ENCODE data around the gene FNBP1L.

The FNBP1L gene

DNA sequence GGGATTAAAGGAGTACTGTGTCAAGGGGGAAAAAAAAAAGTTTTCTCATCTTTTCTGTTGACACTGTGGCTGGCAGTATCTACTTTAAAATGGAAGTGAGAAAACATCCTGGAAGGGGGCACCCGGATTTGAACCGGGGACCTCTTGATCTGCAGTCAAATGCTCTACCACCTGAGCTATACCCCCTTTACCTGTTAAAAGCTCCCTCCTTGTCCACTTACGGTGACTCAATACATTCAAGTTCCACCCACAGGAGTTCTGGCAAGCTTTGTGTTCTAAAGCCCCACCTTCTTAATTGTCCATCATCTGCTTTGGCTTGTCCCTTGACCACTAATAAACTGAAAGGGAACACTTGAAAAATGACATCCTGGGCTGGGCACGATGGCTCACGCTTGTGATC is 68.2 kb downstream of the FNBP1L start:
- H3K9ac ChIP-seq (ENCODE audit: low read depth, low read length, poor library complexity): no peak overlapping the region
- no CpG with 5 or more reads among the region's 5 CpGs for WGBS, 2 donors (ENCODE audit: extremely low coverage in 2 of 2, insufficient read length in 2 of 2, insufficient replicate concordance in 1 of 2)
- H3K23ac ChIP-seq (ENCODE audit: low read depth, low read length, poor library complexity): no peak overlapping the region

DNA sequence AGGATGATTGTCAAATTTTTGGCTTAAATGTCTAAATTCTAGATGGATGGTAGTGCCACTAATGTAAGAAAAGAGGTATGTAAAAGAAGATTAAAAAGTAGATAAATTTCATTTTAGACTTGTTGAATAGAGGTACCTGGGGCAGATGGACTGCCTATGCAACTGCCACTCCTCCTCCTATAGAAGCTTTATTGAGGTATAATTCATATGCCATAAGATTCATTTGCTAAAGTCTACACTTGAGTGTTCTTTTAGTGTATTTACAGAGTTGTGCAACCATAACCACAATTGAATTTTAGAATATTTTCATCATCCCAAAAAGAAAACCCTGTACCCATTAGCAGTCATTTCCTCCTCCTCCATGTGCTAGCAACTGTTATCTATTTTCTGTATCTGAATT is 70.6 kb downstream of the FNBP1L start:
- Histone ChIP-seq H3K79me1 (ENCODE audit: low read depth, low read length) (no peaks in the 10 kb centered on the region), H2AK5ac (ENCODE audit: low read depth, low read length) (no peak overlapping the region), H3K4ac (ENCODE audit: low read length) (no peak overlapping the region), H3K4me2 (ENCODE audit: insufficient read depth, low read length, poor library complexity, severe bottlenecking) (no peak overlapping the region), H4K91ac (ENCODE audit: low read depth, low read length, poor library complexity) (no peak overlapping the region), H4K8ac (ENCODE audit: low read depth, low read length) (no peak overlapping the region), H2BK15ac (ENCODE audit: low read length) (no peak overlapping the region), H2BK5ac (ENCODE audit: low read length) (no peak overlapping the region), H2BK120ac (ENCODE audit: low read depth, low read length) (no peak overlapping the region), H3K27me3 (ENCODE audit: control insufficient read depth in 3 of 3, insufficient read depth in 3 of 3, low read depth in 1 of 3, low read length in 3 of 3) (no peaks in the 10 kb centered on the region), H3K18ac (ENCODE audit: low read length) (no peak overlapping the region), H3K4me3 (ENCODE audit: low read length in 2 of 2) (no peak overlapping the region), H3K14ac (ENCODE audit: low read length) (no peak overlapping the region), H3K36me3 (replicated peaks in 1 of 2; ENCODE audit: control insufficient read depth in 2 of 2, insufficient read depth in 2 of 2, low read length in 2 of 2) (peaks cover 2 to 51% of the 10 kb centered on the region in 2 donors), H2AFZ (ENCODE audit: low read length) (no peak overlapping the region), H3K9me3 (replicated peaks in 1 of 2; ENCODE audit: control insufficient read depth in 2 of 2, insufficient read depth in 1 of 2, low read depth in 1 of 2, low read length in 2 of 2) (peaks cover 0 to 7% of the 10 kb centered on the region in 2 donors), H3K23ac (ENCODE audit: low read depth, low read length, poor library complexity) (no peak overlapping the region), H3K27ac (replicated peaks; ENCODE audit: low read length) (no peak overlapping the region), H2BK12ac (ENCODE audit: low read length) (no peak overlapping the region), H3K9ac (ENCODE audit: low read depth, low read length, poor library complexity) (no peak overlapping the region), H3K4me1 (ENCODE audit: control insufficient read depth in 2 of 2, insufficient read depth in 1 of 2, low read depth in 1 of 2, low read length in 2 of 2) (no peaks in the 10 kb centered on the region)
- no peak for DNase-seq (ENCODE audit: low spot score)

More for the DNA sequence above, 68.2 kb downstream of the FNBP1L start:
- H3K4me2 ChIP-seq (ENCODE audit: insufficient read depth, low read length, poor library complexity, severe bottlenecking): no peak overlapping the region
- no peak overlapping the region for H2BK120ac ChIP-seq (ENCODE audit: low read depth, low read length)
- no peak overlapping the region for H4K91ac ChIP-seq (ENCODE audit: low read depth, low read length, poor library complexity)
- peaks cover 0 to 7% of the 10 kb centered on the region in 2 donors for H3K9me3 ChIP-seq (replicated peaks in 1 of 2; ENCODE audit: control insufficient read depth in 2 of 2, insufficient read depth in 1 of 2, low read depth in 1 of 2, low read length in 2 of 2)
- H3K4ac ChIP-seq (ENCODE audit: low read length): no peak overlapping the region
- no peak overlapping the region for H2BK15ac ChIP-seq (ENCODE audit: low read length)
- H3K18ac ChIP-seq (ENCODE audit: low read length): no peak overlapping the region
- H3K36me3 ChIP-seq (replicated peaks in 1 of 2; ENCODE audit: control insufficient read depth in 2 of 2, insufficient read depth in 2 of 2, low read length in 2 of 2): peaks cover 0 to 27% of the 10 kb centered on the region in 2 donors
- no peak overlapping the region for H4K8ac ChIP-seq (ENCODE audit: low read depth, low read length)
- H2BK5ac ChIP-seq (ENCODE audit: low read length): no peak overlapping the region
- H3K4me1 ChIP-seq (ENCODE audit: control insufficient read depth in 2 of 2, insufficient read depth in 1 of 2, low read depth in 1 of 2, low read length in 2 of 2): no peaks in the 10 kb centered on the region
- no peak for DNase-seq (ENCODE audit: low spot score)
- H2AK5ac ChIP-seq (ENCODE audit: low read depth, low read length): no peak overlapping the region
- no peak overlapping the region for H3K27ac ChIP-seq (replicated peaks; ENCODE audit: low read length)
- no peak overlapping the region for H3K4me3 ChIP-seq (ENCODE audit: low read length in 2 of 2)
- H3K79me1 ChIP-seq (ENCODE audit: low read depth, low read length): no peaks in the 10 kb centered on the region
- H2BK12ac ChIP-seq (ENCODE audit: low read length): no peak overlapping the region
- H3K14ac ChIP-seq (ENCODE audit: low read length): no peak overlapping the region
- H3K27me3 ChIP-seq (ENCODE audit: control insufficient read depth in 3 of 3, insufficient read depth in 3 of 3, low read depth in 1 of 3, low read length in 3 of 3): no peaks in the 10 kb centered on the region
- H2AFZ ChIP-seq (ENCODE audit: low read length): no peak overlapping the region

GRCh38 chr1:93519199-93519829 is 71.4 kb downstream of the FNBP1L start:
- H3K4me1 ChIP-seq (ENCODE audit: control insufficient read depth in 2 of 2, insufficient read depth in 1 of 2, low read depth in 1 of 2, low read length in 2 of 2): no peaks in the 10 kb centered on the region
- DNase-seq (ENCODE audit: low spot score): no peak
- no CpG with 5 or more reads among the region's 3 CpGs for WGBS, 2 donors (ENCODE audit: extremely low coverage in 2 of 2, insufficient read length in 2 of 2, insufficient replicate concordance in 1 of 2)
- no peak overlapping the region for H3K18ac ChIP-seq (ENCODE audit: low read length)
- no peak overlapping the region for H3K4me3 ChIP-seq (ENCODE audit: low read length in 2 of 2)
- no peak overlapping the region for H2AFZ ChIP-seq (ENCODE audit: low read length)
- H3K9ac ChIP-seq (ENCODE audit: low read depth, low read length, poor library complexity): no peak overlapping the region
- no peak overlapping the region for H4K91ac ChIP-seq (ENCODE audit: low read depth, low read length, poor library complexity)
- H3K14ac ChIP-seq (ENCODE audit: low read length): no peak overlapping the region
- no peak overlapping the region for H3K23ac ChIP-seq (ENCODE audit: low read depth, low read length, poor library complexity)
- H2AK5ac ChIP-seq (ENCODE audit: low read depth, low read length): no peak overlapping the region
- H3K27ac ChIP-seq (replicated peaks; ENCODE audit: low read length): no peak overlapping the region
- H3K4ac ChIP-seq (ENCODE audit: low read length): no peak overlapping the region
- H2BK120ac ChIP-seq (ENCODE audit: low read depth, low read length): no peak overlapping the region
- no peak overlapping the region for H4K8ac ChIP-seq (ENCODE audit: low read depth, low read length)
- H2BK15ac ChIP-seq (ENCODE audit: low read length): no peak overlapping the region
- H2BK5ac ChIP-seq (ENCODE audit: low read length): no peak overlapping the region
- no peaks in the 10 kb centered on the region for H3K27me3 ChIP-seq (ENCODE audit: control insufficient read depth in 3 of 3, insufficient read depth in 3 of 3, low read depth in 1 of 3, low read length in 3 of 3)
- no peak overlapping the region for H2BK12ac ChIP-seq (ENCODE audit: low read length)
- H3K4me2 ChIP-seq (ENCODE audit: insufficient read depth, low read length, poor library complexity, severe bottlenecking): no peak overlapping the region
- peaks cover 0 to 7% of the 10 kb centered on the region in 2 donors for H3K9me3 ChIP-seq (replicated peaks in 1 of 2; ENCODE audit: control insufficient read depth in 2 of 2, insufficient read depth in 1 of 2, low read depth in 1 of 2, low read length in 2 of 2)
- peaks cover 2 to 59% of the 10 kb centered on the region in 2 donors for H3K36me3 ChIP-seq (replicated peaks in 1 of 2; ENCODE audit: control insufficient read depth in 2 of 2, insufficient read depth in 2 of 2, low read length in 2 of 2)
- no peaks in the 10 kb centered on the region for H3K79me1 ChIP-seq (ENCODE audit: low read depth, low read length)

DNA sequence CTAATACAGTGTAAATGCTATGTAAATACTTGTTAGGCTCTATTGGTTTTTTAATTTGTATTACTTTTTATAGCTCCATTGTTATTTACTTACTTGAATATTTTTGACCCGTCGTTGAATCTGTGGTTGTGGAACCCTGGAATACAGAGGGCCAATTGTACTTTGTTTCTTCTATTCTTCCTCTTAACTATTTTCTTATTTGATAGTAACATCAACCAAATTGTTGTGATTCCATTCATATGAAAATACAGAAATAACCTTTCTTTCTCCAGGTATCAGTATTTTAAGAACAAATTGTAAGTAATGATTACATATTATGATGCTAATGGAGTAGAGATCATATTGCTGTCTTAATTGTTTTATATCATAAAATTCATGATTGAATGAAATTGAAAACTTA is 73.7 kb downstream of the FNBP1L start:
- peaks cover 0 to 7% of the 10 kb centered on the region in 2 donors for H3K9me3 ChIP-seq (replicated peaks in 1 of 2; ENCODE audit: control insufficient read depth in 2 of 2, insufficient read depth in 1 of 2, low read depth in 1 of 2, low read length in 2 of 2)
- no peaks in the 10 kb centered on the region for H3K79me1 ChIP-seq (ENCODE audit: low read depth, low read length)
- no peak for DNase-seq (ENCODE audit: low spot score)

More for the DNA sequence above, 73.7 kb downstream of the FNBP1L start:
- H2BK12ac ChIP-seq (ENCODE audit: low read length): no peak overlapping the region
- H2AK5ac ChIP-seq (ENCODE audit: low read depth, low read length): no peak overlapping the region
- no peak overlapping the region for H2BK120ac ChIP-seq (ENCODE audit: low read depth, low read length)
- no peak overlapping the region for H3K4me2 ChIP-seq (ENCODE audit: insufficient read depth, low read length, poor library complexity, severe bottlenecking)
- no peak overlapping the region for H3K23ac ChIP-seq (ENCODE audit: low read depth, low read length, poor library complexity)
- H3K27ac ChIP-seq (replicated peaks; ENCODE audit: low read length): no peak overlapping the region
- H3K4me3 ChIP-seq (ENCODE audit: low read length in 2 of 2): no peak overlapping the region
- no peak overlapping the region for H3K18ac ChIP-seq (ENCODE audit: low read length)
- H3K27me3 ChIP-seq (ENCODE audit: control insufficient read depth in 3 of 3, insufficient read depth in 3 of 3, low read depth in 1 of 3, low read length in 3 of 3): no peaks in the 10 kb centered on the region
- no peak overlapping the region for H4K91ac ChIP-seq (ENCODE audit: low read depth, low read length, poor library complexity)
- H3K36me3 ChIP-seq (replicated peaks in 1 of 2; ENCODE audit: control insufficient read depth in 2 of 2, insufficient read depth in 2 of 2, low read length in 2 of 2): peaks cover 2 to 82% of the 10 kb centered on the region in 2 donors
- no peak overlapping the region for H2BK15ac ChIP-seq (ENCODE audit: low read length)
- no peak overlapping the region for H2BK5ac ChIP-seq (ENCODE audit: low read length)
- no CpG with 5 or more reads among the region's 2 CpGs for WGBS, 2 donors (ENCODE audit: extremely low coverage in 2 of 2, insufficient read length in 2 of 2, insufficient replicate concordance in 1 of 2)
- H4K8ac ChIP-seq (ENCODE audit: low read depth, low read length): no peak overlapping the region
- H2AFZ ChIP-seq (ENCODE audit: low read length): no peak overlapping the region
- H3K9ac ChIP-seq (ENCODE audit: low read depth, low read length, poor library complexity): no peak overlapping the region
- H3K14ac ChIP-seq (ENCODE audit: low read length): no peak overlapping the region
- no peaks in the 10 kb centered on the region for H3K4me1 ChIP-seq (ENCODE audit: control insufficient read depth in 2 of 2, insufficient read depth in 1 of 2, low read depth in 1 of 2, low read length in 2 of 2)
- no peak overlapping the region for H3K4ac ChIP-seq (ENCODE audit: low read length)
